ENCODE results near the gene CDC25C. TPM values are rescaled to one million over a fixed set of nuclear protein-coding genes. Genes with fewer than 3 reads are reported as not detected.
A peak's percentile ranks its signal among the peaks of the same experiment; 100 is the strongest.

CDC25C gene
- total RNA-seq, 2 experiments from 2014 or later: 19.2 to 21.1 TPM

DNA sequence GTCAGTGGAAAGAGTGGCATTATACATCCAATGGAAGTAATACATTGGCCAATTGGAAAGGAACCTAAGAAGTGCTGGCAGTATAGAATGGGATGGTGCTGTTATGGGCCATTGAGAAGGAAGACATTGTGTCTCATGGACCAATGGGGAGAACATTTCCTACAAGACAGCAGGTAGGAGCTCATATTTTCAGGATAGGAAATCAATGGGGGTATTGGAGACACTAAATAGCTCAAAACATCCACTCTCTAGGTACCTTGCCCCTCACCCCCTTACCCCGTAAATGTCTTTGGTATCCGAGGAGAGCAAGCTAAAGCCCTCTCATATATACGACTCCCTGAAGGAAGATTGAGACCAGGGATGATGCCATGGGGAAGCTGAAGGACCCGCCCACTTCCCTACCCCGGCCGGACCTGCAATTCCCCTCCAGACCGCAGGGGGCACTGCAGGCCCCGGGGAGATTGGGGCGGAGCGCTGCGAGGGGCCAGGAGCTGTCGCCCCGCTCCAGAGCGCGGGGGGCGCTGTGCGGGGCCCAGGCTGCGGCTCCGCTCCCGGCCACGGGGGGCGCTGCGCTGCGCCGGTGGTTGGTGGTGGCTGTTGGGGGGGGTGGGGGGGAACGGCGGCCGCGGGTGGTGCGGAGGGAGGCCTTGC is 20.6 kb upstream of the CDC25C start, which contains the start of gene KDM3B:
Gene KDM3B (plus strand): TSS at position 615 of the 651 bp plus-strand sequence. CDS start 111 bp downstream, outside the sequence.
- ChIA-PET CTCF (ENCODE audit: unreplicated experiment) (interaction anchor here (0.6 to 3.9 kb wide), 9 partner anchors 9 to 174 kb away, joined by 3 to 34 read pairs (median 4); partner anchors contain the start of genes BRD8 and FAM53C), POLR2A (interaction anchor here (0.5 to 8.4 kb wide), 7 partner anchors 9 to 174 kb away, joined by 3 to 102 read pairs (median 4); partner anchors contain the start of genes BRD8, CDC23, CDC25C and FAM53C)
- TSS peak; percentile 60 for BruUV-seq (replicated peaks)
- Histone ChIP-seq H3K79me2 (ENCODE audit: insufficient read depth, low read depth, low read length) (peaks cover 42% of the 10 kb centered on the region), H3K4me1 (ENCODE audit: insufficient read depth, low read length, poor library complexity, severe bottlenecking) (peaks cover 19% of the 10 kb centered on the region), H3K4me2 (ENCODE audit: low read length) (peak within 1 kb of the TSS; percentile 90), H2AFZ (ENCODE audit: low read length) (peak within 1 kb of the TSS; percentile 35; the same call in 1 of the 2 replicates), H3K36me3 (ENCODE audit: insufficient read depth, low read length) (peaks cover 58% of the 10 kb centered on the region), H4K20me1 (ENCODE audit: insufficient read depth, low read length) (peaks cover 31% of the 10 kb centered on the region), H3K4me3 (ENCODE audit: low read depth, low read length, poor library complexity, severe bottlenecking) (peak within 1 kb of the TSS; percentile 98), H3K9me3 (ENCODE audit: low read length) (no peaks in the 10 kb centered on the region), H3K27ac (ENCODE audit: low read depth, low read length, poor library complexity, severe bottlenecking) (peak within 1 kb of the TSS; percentile 73), H3K9me2 (ENCODE audit: insufficient read depth, low read length) (no peaks in the 10 kb centered on the region)
- DNase-seq (ENCODE audit: low spot score): peak; percentile 90
- intact Hi-C loops (cut with micrococcal nuclease; ENCODE audit: unreplicated experiment): loop anchor here (1.0 to 5.0 kb wide), 3 partner anchors 13 to 190 kb away; partner anchors contain the start of gene ETF1
- TF ChIP-seq, protein P1, sequence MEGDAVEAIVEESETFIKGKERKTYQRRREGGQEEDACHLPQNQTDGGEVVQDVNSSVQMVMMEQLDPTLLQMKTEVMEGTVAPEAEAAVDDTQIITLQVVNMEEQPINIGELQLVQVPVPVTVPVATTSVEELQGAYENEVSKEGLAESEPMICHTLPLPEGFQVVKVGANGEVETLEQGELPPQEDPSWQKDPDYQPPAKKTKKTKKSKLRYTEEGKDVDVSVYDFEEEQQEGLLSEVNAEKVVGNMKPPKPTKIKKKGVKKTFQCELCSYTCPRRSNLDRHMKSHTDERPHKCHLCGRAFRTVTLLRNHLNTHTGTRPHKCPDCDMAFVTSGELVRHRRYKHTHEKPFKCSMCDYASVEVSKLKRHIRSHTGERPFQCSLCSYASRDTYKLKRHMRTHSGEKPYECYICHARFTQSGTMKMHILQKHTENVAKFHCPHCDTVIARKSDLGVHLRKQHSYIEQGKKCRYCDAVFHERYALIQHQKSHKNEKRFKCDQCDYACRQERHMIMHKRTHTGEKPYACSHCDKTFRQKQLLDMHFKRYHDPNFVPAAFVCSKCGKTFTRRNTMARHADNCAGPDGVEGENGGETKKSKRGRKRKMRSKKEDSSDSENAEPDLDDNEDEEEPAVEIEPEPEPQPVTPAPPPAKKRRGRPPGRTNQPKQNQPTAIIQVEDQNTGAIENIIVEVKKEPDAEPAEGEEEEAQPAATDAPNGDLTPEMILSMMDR (conservative IDR thresholded peaks at IDR 0.05; ENCODE audit: low read length): peak; percentile 91
- TF ChIP-seq EZH2phosphoT487 (IDR thresholded peaks at IDR 0.05; ENCODE audit: borderline replicate concordance, low read depth, low read length): no peak

DNA sequence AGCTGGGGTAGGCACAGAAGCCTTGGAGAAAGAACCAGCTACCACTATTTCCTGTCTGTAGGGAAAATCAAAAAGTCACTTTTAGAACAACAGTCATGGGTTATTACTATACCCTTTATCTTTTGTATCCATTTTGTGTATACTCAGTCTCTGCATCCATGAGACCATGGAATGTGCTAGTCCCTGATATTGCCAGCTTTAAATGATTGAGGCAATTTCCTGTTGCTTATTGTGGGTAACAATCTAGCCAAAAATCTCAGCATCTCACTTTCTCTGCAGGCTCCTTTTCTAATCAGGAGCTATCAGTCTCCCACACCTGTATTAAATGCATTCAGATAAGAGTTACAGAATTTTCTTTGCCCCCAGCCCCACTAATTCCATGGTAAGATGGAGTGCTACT is 19.9 kb upstream of the CDC25C start:
- Histone ChIP-seq H4K20me1 (ENCODE audit: insufficient read depth, low read length) (peaks cover 31% of the 10 kb centered on the region), H3K27ac (ENCODE audit: low read depth, low read length, poor library complexity, severe bottlenecking) (no peak overlapping the region), H3K79me2 (ENCODE audit: insufficient read depth, low read depth, low read length) (peaks cover 35% of the 10 kb centered on the region), H3K4me3 (ENCODE audit: low read depth, low read length, poor library complexity, severe bottlenecking) (no peak overlapping the region), H3K36me3 (ENCODE audit: insufficient read depth, low read length) (peaks cover 64% of the 10 kb centered on the region), H3K9me3 (ENCODE audit: low read length) (no peaks in the 10 kb centered on the region), H3K9me2 (ENCODE audit: insufficient read depth, low read length) (no peaks in the 10 kb centered on the region), H3K4me1 (ENCODE audit: insufficient read depth, low read length, poor library complexity, severe bottlenecking) (peaks cover 19% of the 10 kb centered on the region), H2AFZ (ENCODE audit: low read length) (no peak overlapping the region), H3K4me2 (ENCODE audit: low read length) (no peak overlapping the region)
- no TSS peak for BruUV-seq (replicated peaks)
- no peak for TF ChIP-seq EZH2phosphoT487 (IDR thresholded peaks at IDR 0.05; ENCODE audit: borderline replicate concordance, low read depth, low read length)
- TF ChIP-seq, protein P1 (conservative IDR thresholded peaks at IDR 0.05; ENCODE audit: low read length): no peak
- POLR2A ChIA-PET: interaction anchor here (0.6 to 8.4 kb wide), 6 partner anchors 8 to 138 kb away, joined by 3 to 102 read pairs (median 4); partner anchors contain the start of genes CDC23, CDC25C and FAM53C
- intact Hi-C loops (cut with micrococcal nuclease; ENCODE audit: unreplicated experiment): loop anchor here (5.0 kb wide), 1 partner anchor 191 kb away; the partner anchor contains the start of gene ETF1
- CTCF ChIA-PET (ENCODE audit: unreplicated experiment): interaction anchor here (0.7 to 3.9 kb wide), 7 partner anchors 9 to 173 kb away, joined by 3 to 34 read pairs (median 4); partner anchors contain the start of genes BRD8 and FAM53C
- DNase-seq (ENCODE audit: low spot score): no peak
